ENCODE measurements around the gene ANO7.
A peak's percentile ranks its signal among the peaks of the same experiment; 100 is the strongest.

ANO7 gene

GRCh38 chr2:241213041-241213440, 24.6 kb downstream of the ANO7 start:
- no peak overlapping the region for H3K27ac ChIP-seq
- TF ChIP-seq, protein P1, sequence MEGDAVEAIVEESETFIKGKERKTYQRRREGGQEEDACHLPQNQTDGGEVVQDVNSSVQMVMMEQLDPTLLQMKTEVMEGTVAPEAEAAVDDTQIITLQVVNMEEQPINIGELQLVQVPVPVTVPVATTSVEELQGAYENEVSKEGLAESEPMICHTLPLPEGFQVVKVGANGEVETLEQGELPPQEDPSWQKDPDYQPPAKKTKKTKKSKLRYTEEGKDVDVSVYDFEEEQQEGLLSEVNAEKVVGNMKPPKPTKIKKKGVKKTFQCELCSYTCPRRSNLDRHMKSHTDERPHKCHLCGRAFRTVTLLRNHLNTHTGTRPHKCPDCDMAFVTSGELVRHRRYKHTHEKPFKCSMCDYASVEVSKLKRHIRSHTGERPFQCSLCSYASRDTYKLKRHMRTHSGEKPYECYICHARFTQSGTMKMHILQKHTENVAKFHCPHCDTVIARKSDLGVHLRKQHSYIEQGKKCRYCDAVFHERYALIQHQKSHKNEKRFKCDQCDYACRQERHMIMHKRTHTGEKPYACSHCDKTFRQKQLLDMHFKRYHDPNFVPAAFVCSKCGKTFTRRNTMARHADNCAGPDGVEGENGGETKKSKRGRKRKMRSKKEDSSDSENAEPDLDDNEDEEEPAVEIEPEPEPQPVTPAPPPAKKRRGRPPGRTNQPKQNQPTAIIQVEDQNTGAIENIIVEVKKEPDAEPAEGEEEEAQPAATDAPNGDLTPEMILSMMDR (conservative IDR thresholded peaks at IDR 0.05), result no peak

DNA sequence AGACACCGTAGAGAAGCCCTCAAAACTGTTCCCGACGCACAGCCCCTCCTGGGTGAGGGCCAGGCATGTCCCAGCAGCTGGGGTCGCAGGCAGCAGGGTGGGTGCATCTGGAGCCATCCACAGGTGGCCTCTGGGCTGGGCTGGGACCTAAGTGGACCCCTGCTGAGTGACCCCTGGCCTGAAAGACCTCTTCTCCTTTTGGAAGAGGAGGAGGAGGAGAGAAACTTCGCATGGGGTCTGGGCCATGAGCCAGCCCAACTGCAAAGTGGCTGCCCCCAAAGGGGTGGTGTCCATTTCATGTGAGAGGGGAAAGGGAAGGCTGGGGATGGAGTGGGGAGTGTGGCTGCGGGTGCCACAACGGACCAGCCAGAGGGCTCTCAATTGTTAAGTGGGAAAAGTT, 25.1 kb downstream of the ANO7 start:
- H3K27ac ChIP-seq, result no peak overlapping the region
- TF ChIP-seq, protein P1 (conservative IDR thresholded peaks at IDR 0.05), result no peak

DNA sequence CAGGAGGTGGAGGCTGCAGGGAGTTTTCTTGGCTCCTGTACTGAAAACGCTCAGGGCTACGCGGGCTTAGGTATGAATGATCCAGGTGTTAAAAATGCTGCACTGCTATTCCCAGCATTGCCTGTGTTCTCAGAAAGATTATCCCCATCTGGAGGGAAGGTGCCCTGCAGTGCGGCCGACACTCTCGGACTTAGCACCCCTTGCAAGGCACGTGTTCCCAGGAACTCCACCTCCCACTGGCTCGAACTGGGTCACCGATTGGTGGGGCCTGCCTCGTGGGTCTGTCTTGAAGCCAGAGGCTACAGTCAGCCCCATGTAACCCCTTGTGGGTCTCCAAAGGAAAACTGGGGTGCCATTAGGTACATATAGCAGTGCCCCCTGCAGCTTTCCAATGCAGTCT, 25.7 kb downstream of the ANO7 start:
- TF ChIP-seq, protein P1 (conservative IDR thresholded peaks at IDR 0.05), result no peak
- H3K27ac ChIP-seq, result no peak overlapping the region

GRCh38 chr2:241214766-241215165, 26.3 kb downstream of the ANO7 start:
- TF ChIP-seq, protein P1 (conservative IDR thresholded peaks at IDR 0.05), result no peak

GRCh38 chr2:241215421-241215820, 26.9 kb downstream of the ANO7 start:
- TF ChIP-seq, protein P1 (conservative IDR thresholded peaks at IDR 0.05), result no peak
- no peak overlapping the region for H3K27ac ChIP-seq

More at GRCh38 chr2:241214766-241215165, 26.3 kb downstream of the ANO7 start:
- H3K27ac ChIP-seq, result no peak overlapping the region

GRCh38 chr2:241216211-241216761, 27.8 kb downstream of the ANO7 start:
- TF ChIP-seq, protein P1 (conservative IDR thresholded peaks at IDR 0.05), result no peak
- H3K27ac ChIP-seq, result peak overlapping the region; percentile 95

DNA sequence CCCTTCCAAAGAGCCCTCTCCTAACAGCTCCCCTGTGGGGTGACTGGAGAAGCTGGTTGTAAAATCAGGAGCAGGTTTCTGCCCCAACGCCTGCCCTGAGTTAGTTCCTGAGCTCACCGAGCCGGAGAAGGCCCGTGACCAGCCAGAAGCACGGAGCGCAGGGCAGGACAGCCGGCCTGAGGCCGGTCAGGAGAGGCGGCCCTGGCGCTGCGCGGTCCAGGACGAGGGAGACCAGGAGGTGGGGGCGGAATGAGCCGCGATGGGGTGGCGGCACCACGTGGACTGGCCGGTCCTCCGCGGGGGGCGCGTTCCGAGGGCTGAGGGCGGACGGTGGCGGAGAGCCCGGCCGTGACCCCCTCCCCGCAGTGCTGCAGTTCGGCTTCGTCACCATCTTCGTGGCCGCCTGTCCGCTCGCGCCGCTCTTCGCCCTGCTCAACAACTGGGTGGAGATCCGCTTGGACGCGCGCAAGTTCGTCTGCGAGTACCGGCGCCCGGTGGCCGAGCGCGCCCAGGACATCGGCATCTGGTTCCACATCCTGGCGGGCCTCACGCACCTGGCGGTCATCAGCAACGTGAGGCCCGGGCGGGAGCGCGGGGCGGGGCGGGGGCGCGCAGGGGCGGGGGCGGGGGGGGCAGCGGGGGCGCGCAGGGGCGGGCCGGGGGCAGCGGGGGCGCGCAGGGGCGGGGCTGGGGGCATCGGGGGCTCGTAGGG, 29.0 kb downstream of the ANO7 start:
- peak overlapping the region; percentile 95 for H3K27ac ChIP-seq
- TF ChIP-seq, protein P1 (conservative IDR thresholded peaks at IDR 0.05), result 0 out of 2 replicates have a peak, but pooled peaks have one; percentile 10
